HG03159 (cell line): ENCODE results near the gene INPP4A.

Experiments used
- ATAC-seq: cut with Tn5 transposase; IDR thresholded peaks from one replicate; pipeline ENCODE4 v1.9.1; 2021; ENCODE audit warnings: mild to moderate bottlenecking, moderate library complexity; ENCODE audit not compliant: unreplicated experiment

Gene INPP4A

DNA sequence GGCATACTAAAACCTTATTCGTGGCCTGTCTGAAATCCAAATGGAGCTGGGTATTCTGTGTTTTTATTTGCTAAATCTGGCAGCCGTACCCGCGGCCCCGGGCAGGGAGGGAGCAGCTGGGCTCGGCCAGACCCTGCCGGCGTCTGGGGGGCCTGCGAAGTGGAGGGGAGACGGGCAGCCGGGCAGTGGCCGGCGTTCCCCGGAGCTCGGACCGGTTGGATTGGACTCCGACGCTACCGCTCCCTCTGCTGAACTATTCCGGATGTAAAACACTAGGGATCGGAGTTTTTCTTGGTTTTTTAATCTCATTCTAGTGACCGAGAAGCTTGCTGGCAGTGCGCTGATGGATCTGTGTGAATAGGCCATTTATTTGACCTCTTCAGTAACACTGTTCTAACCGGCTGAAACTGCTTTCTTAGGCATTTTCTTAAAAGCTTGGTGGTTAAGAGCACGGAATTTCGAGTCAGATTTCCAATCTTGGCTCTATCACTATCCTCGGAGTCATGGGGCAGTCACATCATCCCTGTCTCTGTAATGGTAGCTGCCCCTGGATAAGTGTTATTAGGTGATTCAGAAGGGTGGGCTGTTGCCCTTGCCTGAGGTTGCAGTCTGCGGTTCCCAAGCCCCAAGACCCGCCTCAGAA lies 164.4 kb downstream of the INPP4A start:
- ATAC-seq = no peak

DNA sequence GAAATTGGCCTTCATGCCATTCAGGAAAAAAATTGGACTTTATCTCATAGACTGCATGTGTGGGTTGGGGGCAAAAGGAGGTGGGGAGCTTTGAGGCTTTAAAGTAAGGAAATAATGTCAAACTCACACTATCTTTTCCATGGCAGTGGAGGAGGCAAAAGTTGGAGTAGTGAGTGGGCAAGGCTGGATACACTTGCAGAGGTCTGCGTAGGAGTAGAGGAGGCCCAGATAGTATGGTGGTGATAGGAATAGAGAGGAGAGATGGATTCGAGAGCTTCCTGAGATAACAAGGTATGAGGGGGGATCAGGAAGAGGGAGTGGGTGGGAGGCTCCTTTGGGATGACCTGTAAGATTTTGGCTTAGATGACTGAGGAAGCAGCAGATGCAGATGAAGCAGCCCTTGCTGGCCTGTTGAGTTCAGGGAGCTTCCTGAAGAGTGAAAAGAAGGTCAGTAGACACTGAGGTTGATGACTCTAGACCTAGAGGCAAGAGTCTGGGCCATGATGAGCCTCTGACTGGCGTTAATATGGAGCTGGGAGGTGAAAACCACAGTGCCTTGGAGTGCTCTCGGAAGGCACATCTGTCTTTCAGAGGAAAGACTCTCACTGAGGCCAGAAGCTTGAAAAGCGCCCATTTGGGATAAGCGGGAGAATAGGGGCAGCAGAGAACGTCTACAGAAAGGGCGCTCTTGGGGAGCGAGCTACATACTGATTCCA lies 169.5 kb downstream of the INPP4A start:
- ATAC-seq = no peak

DNA sequence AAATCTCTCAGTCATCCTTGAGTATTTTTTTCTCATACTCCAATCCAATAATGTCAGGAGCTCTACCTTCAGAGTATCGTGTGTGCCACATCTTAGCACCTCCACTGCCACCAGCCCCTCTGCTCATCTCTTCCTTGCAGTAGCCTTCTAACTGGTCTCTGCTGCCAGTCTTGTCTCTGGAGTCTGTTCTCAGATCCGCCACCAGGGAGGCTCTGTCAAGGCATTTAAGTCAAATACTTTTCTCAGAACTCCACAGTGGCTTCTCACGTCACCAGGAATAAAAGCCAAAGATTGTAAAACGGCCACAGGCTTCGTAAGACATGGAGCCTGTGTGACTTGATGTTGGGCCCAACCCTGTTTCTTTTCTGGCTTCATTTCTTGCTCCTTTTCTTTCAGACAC lies 170.8 kb downstream of the INPP4A start:
- ATAC-seq = no peak

DNA sequence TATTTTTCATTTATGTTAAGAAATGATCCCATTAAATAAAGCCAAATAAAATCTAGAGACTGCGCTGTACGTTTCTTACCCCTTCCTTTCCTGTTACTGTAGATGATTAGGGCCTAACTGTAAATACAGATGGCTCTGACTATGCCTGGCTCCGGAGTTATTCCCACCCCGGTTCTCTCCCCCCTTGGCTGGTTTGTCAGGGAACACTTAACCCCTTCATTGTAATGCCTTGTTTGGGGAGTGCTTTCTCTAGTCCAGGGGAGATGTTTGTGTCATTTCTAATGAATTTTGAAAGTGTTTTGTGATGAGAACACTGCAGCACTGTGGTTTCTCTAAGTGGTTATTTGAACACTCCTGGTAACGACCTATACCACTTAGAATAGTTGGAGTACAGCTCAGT lies 172.5 kb downstream of the INPP4A start:
- no peak for ATAC-seq

DNA sequence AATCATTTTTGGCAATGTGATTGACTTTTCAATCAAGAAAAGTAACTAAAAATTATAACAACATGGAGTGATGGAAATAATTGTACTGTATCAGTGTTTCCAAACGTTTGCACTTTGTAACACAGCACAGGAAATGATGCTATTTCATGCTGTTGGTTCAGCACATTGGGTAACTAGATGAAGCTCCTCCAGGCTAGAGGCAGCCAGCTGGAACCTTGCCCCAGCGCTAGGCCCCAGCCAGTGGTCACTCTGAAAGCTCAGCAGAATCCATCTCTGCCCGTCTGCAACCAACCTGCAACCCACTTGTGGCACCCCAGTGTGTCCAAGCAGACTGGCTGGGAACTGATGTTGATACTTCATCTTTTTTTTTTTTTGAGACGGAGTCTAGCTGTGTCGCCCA lies 179.0 kb downstream of the INPP4A start:
- no peak for ATAC-seq

DNA sequence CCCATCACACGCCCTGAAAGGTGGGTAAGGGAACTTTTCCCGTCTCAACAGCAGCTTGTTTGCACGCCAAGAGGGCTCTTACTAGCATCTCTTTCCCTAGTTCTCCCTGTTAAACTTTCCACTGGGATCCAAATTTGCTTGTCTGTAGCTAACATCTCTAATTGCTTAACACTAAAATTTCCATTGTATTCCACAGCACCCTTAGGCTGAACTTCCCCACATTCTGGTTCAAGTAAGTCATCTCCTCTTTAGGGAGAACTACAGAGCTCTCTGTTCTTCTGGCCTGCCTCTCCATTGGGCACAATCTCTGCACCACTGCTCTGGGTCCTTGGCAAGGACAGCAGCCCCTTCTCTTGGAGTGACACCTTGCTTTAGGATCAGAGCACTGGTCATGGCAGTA lies 187.7 kb downstream of the INPP4A start:
- no peak for ATAC-seq

DNA sequence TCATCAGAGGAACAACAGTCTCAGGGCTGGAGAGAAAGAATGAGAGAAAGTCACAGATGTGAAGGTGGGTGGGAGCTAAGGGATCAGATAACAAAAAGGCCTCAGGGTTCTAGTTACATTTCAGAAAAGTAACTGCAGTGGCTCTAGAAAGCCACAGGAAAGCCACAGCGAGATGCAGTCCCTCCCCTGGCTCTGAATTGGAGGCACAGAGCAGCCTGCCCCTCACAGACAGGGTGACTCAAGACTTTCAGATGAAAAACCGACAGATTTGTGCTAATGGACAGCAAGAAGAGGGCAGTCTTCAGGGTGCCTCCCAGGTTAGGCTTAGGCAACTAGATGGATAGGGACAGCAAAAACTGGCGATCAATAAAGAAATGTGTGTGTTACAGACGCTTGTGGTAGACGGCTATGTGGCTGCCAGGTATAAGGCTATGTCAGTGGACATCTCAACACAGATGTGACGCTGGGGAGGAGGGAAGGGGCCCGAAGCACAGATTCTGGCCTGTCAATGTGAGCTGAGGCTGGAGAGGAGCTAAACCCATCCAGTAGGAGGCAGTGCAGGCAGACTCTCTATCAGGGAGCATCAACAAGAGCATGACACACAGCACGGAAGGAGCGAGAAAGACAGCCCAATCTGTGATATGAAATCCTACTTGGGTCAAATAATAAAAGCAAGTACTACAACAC lies 189.9 kb downstream of the INPP4A start:
- no peak for ATAC-seq

DNA sequence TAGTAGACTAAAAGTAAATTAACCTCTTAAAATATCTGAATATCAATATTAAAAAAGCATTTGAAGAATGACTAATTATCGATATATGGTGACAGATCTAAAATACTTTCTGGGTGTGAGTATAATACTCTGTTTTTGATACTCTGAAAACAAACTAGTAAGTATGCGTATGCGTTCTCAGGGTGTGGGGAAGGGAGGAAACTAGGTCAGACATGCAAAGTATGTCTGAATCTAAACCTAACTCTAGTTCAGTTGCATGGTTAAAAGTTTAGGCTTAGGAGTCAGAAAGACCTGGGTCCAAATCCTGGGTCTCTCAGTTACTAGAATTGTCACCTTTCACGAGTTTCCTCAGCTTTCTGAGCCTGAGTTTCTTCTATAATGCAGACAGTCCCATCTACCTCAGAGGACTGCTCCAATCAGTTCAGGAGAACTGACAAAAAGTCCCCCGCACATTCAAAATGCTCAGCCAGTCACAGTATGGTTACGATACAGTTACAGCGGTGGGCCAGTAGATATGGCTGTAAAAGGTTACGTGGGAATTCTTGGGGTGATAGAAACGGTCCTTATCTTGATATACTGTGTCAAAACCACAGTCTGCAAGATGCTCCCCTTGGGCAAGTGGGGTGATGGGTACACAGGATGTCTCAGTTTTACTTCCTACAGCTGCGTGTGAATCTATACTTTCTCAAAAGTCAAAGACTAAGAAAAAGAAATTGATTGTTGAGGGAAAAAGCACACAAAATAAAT lies 192.9 kb downstream of the INPP4A start:
- peak; percentile 70 for ATAC-seq

DNA sequence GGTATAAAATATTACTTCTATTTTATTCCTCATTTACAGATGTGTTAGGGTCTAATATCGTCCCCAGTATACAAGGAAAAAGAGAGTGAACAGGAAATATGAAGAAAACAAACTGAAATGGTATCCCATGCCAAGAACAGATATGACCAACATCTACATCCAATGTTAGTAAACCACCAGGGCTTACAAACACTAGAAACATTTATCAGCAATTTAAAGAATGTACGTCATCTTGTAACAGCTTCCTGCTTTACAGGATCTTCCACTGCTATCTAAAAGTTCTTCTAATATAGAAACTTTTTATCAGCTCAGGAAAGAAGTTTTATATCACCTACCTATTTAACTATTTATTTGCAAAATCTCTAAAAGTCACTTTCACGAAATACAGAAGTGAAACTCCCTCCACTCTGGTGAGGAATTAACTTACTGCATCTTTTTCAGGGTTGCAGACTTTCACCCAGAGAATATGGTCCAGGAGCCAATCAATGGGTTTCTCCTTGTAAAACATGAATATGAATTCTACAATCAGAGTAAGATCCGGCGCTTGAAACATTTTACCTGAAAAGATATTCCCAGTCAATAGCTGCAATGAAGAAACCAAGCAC lies 198.9 kb downstream of the INPP4A start:
- ATAC-seq = no peak
